SKM-1 treated with dmso at 0.1 percent for 144 hours (cell line): ENCODE results near the gene IFI30.
"Not testable (repeated sequence)": the region's sequence is repeated elsewhere in the genome, so short reads cannot be mapped to it uniquely, and the experiment has no call there.

ENCODE experiments used
- DNase-seq: peaks from one replicate; lab custom pipeline; 2025; ENCODE audit not compliant: unreplicated experiment; lab: John Stamatoyannopoulos, UW

IFI30 gene

DNA sequence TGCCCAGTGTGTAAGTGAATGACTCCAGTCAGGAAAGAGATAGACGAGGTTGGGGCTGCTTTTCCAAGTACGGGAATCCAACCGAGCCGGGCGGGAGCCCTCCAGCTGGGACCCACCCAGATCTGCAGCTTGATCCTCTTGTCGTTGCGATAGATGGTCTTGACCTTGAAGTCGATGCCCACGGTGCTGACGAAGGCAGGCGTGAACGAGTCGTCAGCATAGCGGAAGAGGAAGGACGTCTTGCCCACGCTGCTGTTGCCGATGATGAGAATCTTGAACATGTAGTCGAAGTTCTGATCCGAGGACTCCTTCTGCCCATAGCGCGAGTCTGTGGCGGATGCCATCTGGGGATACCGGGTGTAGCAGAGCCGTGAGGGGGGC is 28.8 kb downstream of the IFI30 start:
- no peak for DNase-seq

- no peak for DNase-seq
Measured at GRCh38 chr19:18202778-18203407, 29.3 kb downstream of the IFI30 start.

DNA sequence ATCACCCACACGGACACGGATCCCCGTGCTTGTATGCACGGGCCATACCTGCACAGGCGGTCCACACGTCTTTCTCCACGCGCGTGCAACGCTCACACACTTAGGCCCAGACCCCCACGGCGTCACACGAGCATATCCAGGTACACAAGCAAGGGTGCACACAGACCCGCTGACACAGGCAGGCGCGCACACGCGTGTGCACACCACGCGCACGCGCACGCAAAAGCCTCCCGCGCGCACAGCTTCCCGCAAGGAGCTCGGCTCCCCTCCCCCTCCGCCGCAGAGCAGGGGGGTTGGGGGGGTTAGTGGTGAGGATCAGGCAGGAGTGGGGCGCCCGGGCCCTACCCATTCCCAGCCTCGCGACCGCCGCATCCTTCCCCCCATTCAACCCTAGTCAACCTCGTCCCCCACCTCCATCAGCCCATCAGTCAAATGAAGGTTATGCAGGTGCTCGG is 29.8 kb downstream of the IFI30 start:
- DNase-seq = no peak

DNA sequence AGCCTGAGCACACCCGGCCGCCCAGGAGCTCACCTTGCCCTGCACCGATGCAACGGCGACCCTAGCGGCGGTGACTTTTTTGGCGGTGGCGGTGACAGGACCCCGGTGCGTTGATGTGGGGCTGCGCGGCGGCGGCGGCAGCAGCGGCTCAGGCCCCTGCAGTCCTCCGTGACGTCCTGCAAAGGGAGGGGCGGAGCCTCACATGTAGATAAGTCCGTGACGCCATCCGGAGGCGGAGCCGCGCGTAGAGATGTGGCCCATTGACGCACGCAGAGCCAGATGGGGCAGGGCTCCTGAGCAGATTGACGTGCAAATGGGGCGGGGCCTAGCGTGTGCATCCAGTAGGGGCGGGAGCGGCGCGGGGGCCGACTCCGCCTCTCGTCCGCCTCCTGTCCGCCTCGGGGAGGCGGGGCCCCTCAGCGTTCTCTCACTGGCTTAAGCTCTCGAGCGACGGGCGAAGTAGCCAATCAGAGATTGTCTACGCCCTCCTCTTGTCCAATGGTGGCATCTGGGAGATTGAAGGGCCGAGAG is 30.3 kb downstream of the IFI30 start, which contains the start of gene RAB3A:
Gene RAB3A (minus strand): TSS at position 180 of the 531 bp plus-strand sequence. CDS start 1,302 bp downstream, outside the sequence.
- peak; percentile 99 for DNase-seq

- peak; percentile 58 for DNase-seq
Measured at GRCh38 chr19:18204394-18205199, 31.0 kb downstream of the IFI30 start.

DNA sequence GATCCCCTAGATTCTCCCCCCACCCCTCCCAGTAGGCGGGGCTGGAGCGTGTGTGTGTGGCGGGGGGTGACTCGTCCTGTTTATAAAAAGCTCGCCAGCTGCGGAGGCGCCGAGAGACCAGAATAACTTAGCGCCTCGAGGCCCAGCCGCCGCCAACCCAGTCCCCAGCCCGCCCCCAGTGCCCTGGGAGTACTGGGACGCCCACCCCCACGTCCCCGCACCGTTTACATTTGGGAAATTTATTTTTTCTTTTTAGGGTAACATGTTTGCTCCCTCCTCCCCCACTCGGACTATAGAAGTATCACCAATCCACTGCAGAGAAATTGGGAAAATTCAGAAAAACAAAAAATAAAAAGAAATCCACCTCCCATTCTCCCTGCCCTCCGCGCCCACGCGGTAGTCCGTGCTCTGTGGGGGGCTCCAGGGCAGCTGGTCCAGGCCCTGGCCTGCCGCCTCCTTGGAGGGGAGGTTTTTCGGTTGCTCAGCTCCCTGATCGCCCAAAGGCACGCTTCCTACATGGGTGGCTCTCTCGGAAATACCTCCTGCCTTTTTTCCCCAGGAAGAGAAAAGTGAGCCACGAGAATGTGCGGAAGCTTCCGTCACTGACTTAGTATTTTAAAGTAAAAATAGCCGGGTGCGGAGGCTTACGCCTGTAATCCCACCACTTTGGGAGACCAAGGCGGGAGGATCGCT is 31.7 kb downstream of the IFI30 start:
- no peak for DNase-seq

- DNase-seq = no peak
Measured at GRCh38 chr19:18206018-18206417, 32.4 kb downstream of the IFI30 start.

DNA sequence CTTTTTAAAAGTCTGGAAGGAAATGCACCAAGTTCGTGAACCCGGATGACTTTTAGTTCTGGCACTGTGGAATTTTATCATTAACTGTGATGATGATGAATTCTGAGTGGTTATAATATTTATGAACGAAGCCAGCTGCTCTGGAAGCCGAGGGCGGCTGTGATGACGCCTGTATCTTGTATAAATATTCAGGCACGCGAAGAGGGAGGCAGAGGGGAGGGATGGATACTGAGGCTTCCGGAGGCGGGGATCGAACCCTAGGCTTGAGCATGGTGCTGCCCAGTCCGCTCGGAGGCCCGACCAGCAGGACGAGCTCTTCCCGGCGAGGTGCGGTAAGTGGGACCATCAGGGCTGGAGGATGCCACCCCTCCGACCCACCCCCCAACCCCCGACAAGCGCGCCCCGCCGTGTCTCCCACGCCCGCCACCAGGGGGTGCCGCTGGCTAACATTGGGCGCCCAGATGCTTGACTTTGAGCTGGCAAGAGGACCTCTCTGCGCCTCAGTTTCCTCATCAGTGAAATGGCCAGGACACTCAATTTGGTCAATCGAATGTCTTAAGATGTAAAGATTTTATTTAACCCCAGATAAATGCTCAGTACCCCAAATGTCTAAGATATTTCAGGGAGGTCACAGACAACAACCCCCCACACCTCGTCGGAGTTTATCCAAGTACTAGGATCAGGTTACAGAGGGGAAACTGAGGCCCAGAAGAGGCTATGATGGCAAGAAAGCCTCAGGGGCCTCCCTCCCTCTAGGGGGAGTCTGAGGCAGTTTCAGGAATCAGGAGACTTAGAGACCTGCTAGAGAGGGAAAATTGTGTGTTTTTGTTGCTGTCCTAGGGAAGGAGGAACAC is 34.7 kb downstream of the IFI30 start:
- DNase-seq = no peak

DNA sequence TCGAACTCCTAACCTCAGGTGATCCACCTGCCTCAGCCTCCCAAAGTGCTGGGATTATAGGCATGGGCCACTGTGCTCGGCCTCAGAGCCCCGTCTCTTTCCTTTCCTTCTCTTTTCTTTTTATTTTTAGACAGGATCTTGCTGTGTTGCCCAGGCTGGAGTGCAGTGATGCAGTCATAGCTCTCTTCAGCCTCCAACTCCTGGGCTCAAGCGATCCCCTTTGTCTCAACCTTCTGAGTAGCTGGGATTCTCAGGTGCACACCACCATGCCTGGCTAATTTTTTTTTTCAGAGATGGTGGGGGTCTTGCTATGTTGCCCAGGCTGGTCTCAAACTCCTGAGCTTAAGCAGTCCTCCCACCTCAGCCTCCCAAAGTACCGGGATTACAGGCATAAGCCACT is 36.3 kb downstream of the IFI30 start:
- not testable (repeated sequence) for DNase-seq

DNA sequence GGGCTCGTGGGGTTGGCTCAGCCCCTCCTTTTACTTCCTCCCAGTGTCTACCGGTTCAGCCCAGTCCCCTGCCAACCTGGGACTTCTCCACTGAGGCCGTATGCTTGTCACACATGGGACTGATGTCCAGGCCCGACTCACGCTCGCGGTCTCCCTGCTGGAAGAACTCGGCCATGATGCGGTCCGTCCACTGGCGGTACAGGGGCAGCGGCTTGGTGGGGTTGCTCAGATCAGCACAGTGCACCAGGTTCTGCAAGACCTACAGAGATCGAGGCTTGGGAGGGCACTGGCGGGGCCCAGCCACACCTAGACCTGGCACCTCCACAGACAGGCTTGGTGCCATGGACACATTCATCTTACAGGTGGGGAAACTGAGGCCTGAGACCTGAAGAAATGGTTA is 38.1 kb downstream of the IFI30 start:
- no peak for DNase-seq

- DNase-seq = no peak
Measured at GRCh38 chr19:18214779-18215433, 41.3 kb downstream of the IFI30 start.

DNA sequence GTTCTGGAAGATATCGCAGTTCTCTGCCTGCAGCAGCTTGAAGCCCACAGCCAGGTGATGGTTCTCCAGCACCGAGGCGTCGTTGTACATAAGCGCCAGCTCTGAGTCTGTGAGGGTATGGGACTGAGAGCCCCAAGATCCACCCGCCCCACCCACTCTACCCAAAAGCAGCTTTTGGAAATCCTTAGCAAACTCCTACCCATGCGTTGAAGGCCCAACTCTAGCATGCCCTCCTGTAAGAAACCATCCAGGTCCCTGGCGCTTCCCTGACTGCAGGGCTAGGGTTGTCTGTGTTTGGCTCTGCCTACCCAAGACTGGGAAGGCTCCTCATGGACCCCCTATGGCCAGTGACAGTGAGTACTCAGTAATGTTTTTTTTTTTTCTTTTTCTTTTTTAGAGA is 43.2 kb downstream of the IFI30 start:
- DNase-seq = no peak

DNA sequence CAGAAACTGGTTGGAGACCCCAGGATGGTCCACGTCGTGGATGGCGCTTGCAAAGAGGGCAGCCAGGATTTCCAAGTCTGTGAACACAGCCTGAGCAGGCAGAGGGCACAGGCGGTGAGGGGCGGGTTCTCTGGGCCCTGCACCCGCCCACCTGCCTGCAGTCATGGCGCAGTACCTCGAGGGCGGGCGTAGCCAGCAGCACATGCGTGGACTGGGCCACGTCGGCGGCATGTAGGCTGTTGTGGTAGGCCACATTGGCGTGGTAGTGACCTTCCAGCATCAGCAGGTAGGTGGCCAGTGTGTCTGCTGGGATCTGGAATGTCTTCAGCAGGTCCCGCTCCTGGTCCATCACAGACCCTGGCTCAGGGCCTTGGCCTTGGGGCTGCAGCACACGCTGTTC is 44.5 kb downstream of the IFI30 start:
- no peak for DNase-seq

GRCh38 chr19:18218600-18218999 is 45.0 kb downstream of the IFI30 start:
- DNase-seq = no peak

GRCh38 chr19:18219911-18220631 is 46.5 kb downstream of the IFI30 start:
- DNase-seq = no peak

DNA sequence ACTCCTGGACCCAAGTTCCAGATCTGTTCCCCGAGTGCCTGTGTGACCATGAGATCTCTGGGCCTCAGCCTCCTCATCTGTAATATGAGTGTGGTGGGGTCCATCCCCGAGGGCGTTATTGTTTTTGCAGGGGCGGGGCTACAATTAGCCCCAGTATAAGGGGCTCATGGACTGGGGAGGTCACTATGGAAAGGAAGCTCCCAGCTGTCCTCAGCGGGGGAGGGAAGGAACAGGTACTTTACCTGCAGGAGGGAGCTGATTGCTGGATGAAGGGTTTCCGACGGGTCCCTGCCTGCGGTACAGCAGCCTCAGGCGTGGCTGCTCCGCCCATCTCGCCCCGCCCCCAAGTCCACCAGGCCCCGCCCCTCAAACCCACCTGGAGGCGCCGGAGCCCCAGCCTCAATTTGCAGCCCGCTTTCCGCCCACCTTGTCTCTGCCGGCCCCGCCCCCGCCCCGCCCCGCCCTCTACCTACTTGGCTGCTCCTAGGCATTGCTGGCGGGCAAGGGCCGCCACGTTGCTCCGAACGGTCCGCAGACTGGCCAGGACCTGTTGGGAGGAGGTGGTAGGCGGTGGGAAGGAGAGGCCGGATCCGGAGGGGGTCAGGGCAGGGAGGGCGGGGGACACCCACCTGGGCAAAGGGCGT is 47.1 kb downstream of the IFI30 start:
- no peak for DNase-seq

GRCh38 chr19:18221815-18222725 is 48.5 kb downstream of the IFI30 start:
- DNase-seq = no peak
